Bronchial epithelial cell (primary cell): ENCODE data around the gene CXADR. TPM values are rescaled to one million over a fixed set of nuclear protein-coding genes. Genes with fewer than 3 reads are reported as not detected.
A peak's percentile ranks its signal among the peaks of the same experiment; 100 is the strongest.

Experiments used
- DNase-seq: peaks from one replicate; pipeline ENCODE4 v3.0.0-alpha.2; 2010; ENCODE audit warnings: low read depth
- FAIRE-seq: peaks from 2 replicates; lab custom pipeline; 2011; peaks lifted over from hg19 to GRCh38; lab: Jason Lieb, UNC
- H3K27me3 ChIP-seq: 2 replicates; pipeline ENCODE4 v1.5.1; 2011; ENCODE audit warnings: low read length; ENCODE audit not compliant: control insufficient read depth, insufficient read depth
- H3K36me3 ChIP-seq: 2 replicates; pipeline ENCODE4 v1.5.1; 2011; ENCODE audit warnings: low read length; ENCODE audit not compliant: control insufficient read depth, insufficient read depth
- H3K4me3 ChIP-seq: 2 replicates; pipeline ENCODE4 v1.5.1; 2011; ENCODE audit warnings: mild to moderate bottlenecking, low read depth, low read length, control low read depth
- CTCF ChIP-seq: IDR thresholded peaks from 2 replicates; pipeline ENCODE4 v1.5.1; 2011; ENCODE audit warnings: mild to moderate bottlenecking, moderate library complexity, low read length, control low read depth, inconsistent platforms; ENCODE audit not compliant: insufficient read depth, severe bottlenecking
- total RNA-seq: library from RNA; depleted of rRNA; stranded (reverse); fragments of >200 nt; gene quantifications from 2 replicates; pipeline ENCODE4 v1.2.1, GENCODE V29; 2014

The CXADR gene
- total RNA-seq, 1 donor from 2014 or later = 27.9 TPM

GRCh38 chr21:17590430-17590829 lies 77.6 kb downstream of the CXADR start:
- no peaks in the 10 kb centered on the region for H3K27me3 ChIP-seq
- DNase-seq (no peak), FAIRE-seq (no peak)
- H3K36me3 ChIP-seq = no peaks in the 10 kb centered on the region
- H3K4me3 ChIP-seq = no peak overlapping the region
- no peak for TF ChIP-seq CTCF

GRCh38 chr21:17597680-17598079 lies 84.8 kb downstream of the CXADR start:
- no peak for FAIRE-seq
- Histone ChIP-seq H3K36me3 (peaks cover 9% of the 10 kb centered on the region), H3K4me3 (no peak overlapping the region), H3K27me3 (no peaks in the 10 kb centered on the region)
- no peak for DNase-seq
- no peak for TF ChIP-seq CTCF

- H3K36me3 ChIP-seq = peaks cover 9% of the 10 kb centered on the region
- no peak for FAIRE-seq
- no peak for TF ChIP-seq CTCF
Measured at GRCh38 chr21:17598437-17598836, 85.6 kb downstream of the CXADR start.

GRCh38 chr21:17602874-17603273 lies 90.0 kb downstream of the CXADR start:
- no peak for FAIRE-seq
- no peaks in the 10 kb centered on the region for H3K27me3 ChIP-seq
- DNase-seq = peak; percentile 58
- TF ChIP-seq CTCF = no peak
- peaks cover 9% of the 10 kb centered on the region for H3K36me3 ChIP-seq
- no peak overlapping the region for H3K4me3 ChIP-seq

More at GRCh38 chr21:17598437-17598836, 85.6 kb downstream of the CXADR start:
- DNase-seq = no peak
- H3K4me3 ChIP-seq = no peak overlapping the region
- H3K27me3 ChIP-seq = no peaks in the 10 kb centered on the region

GRCh38 chr21:17607684-17608083 lies 94.8 kb downstream of the CXADR start:
- DNase-seq = peak; percentile 76
- Histone ChIP-seq H3K36me3 (no peaks in the 10 kb centered on the region), H3K27me3 (no peaks in the 10 kb centered on the region), H3K4me3 (no peak overlapping the region)
- no peak for TF ChIP-seq CTCF
- no peak for FAIRE-seq

GRCh38 chr21:17609681-17610080 lies 96.8 kb downstream of the CXADR start:
- FAIRE-seq (no peak), DNase-seq (no peak)
- no peaks in the 10 kb centered on the region for H3K27me3 ChIP-seq
- TF ChIP-seq CTCF = no peak
- H3K4me3 ChIP-seq = no peak overlapping the region
- no peaks in the 10 kb centered on the region for H3K36me3 ChIP-seq
